CD4-positive, alpha-beta T cell treated with Interleukin-17A for 1 hour (primary cell): Measurements from ENCODE around the gene ATP11B.

Experiments
- DNase-seq: peaks from one replicate; pipeline ENCODE4 v3.0.0-alpha.2; 2020

The ATP11B gene

DNA sequence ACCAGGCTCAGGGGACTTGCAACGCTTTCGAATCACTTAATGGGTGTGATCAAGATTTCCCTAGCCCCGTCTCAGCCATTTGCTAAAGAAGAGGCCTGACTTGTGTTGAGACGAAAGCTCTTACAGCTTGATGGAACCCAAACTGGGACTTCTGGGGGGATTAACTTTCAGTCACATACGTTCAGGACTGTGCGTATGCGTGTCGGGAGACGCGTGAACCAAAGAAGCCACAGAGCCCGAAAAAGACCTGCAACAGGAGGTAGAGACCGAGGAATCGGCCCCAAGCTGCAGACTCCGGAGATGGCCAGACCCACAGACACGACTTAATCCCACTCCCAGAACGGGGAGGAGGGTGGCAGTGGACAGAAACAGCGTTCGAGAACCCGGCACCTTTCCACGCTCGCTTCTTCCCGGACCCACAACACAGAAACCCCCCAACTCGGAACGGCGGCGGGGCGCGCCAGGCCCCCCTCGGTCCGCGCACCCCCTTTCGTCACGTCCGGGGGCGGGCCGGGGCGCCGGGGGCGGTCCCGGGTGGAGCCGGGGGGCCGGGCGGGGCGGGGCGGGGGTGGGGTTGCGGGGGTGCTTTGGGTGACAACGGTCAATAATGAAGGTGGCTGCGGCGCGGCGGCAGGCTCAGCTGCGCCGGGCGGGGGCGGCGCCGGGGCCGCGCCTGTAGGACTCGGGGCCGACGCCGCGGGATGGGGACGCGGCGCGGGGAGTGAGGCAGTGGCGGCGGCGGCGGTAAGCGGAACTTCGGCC is at the start of gene ATP11B:
Gene ATP11B, plus strand, starts transcription at position 604 of the 762 bp plus-strand sequence. CDS start 256 bp downstream, outside the sequence.
- DNase-seq = peak; percentile 84

DNA sequence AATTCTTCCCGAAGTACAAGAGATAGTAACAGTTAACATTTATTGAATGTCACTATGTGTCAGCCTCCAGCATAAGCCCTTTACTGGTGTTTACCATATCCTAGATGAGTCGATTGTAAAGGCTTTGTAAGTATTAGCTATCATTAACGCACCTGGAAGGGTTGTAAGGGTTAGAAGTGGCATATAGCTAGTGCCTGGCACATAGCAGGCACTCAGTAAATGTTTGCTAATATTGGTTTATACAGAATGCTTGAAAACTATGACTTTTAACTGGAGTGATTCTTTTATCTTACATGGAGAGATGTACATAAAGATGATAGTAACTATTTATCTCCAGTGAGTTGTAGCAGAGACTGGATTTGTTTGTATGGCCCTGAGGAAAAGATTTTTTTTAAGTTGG is 46.3 kb upstream of the ATP11B start:
- no peak for DNase-seq

DNA sequence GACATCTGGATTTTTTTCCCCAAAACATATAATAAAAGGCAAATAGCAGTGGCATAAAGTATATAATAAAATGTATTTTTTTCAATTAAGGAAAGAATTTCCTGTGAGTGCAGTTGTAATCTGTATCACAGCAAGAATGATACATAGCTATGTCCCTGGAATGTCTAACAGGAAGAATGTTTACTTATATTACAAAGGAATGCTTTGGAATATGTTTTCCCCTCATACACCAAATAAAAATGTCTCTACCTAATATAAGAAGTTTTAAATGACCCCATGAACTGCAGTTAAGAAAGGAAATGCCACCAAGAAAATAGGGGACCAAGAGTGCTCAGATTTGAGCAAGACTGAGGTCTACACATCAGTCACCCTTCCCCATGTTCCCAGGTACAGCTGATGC is 38.0 kb upstream of the ATP11B start:
- DNase-seq = no peak

DNA sequence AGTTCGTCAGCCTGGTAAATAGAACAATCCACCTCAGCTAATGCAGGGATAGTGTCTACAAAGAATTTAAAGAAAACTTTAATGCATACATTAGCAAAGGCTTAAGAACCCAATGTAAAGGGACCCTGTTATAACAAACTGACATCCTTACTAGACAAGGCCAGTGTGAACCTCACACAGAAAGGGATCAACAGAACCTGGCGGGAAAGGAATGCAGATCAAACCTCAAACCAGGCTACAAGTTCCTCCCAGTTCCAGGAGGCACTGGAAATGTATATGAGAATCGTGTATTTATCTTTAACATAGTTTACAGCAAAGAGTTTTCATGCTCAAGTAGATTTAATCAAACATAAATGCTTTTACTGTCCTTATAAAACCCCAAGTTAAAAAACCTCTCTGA is 37.6 kb upstream of the ATP11B start:
- DNase-seq = no peak

DNA sequence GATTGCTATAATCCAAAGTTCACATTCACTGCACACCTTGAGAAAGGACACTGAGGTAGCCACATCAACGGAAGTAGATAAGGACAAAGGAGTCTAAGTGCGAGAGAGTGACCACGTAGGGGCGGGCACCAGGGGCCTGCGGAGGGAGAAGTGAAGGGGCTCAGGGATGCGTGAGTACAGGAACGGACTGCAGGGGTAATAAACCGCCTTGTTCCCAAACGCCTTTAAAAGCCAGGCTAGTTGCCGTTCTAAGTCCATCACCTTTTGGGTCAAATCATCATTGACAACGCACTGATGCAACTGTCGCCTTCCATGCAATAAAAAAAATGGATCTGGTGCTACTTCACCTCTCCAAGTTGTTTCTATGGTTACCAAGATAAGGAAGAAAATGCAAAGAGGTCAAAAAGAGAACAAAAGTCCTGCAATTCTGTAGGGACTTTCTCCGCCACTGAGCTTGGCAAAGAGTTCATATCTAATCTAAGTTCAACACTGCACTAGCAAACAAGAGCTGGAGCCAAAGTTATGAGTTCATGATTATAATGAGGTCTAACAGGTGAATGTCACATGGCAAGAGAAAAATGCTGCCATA is 32.6 kb upstream of the ATP11B start:
- DNase-seq = no peak

DNA sequence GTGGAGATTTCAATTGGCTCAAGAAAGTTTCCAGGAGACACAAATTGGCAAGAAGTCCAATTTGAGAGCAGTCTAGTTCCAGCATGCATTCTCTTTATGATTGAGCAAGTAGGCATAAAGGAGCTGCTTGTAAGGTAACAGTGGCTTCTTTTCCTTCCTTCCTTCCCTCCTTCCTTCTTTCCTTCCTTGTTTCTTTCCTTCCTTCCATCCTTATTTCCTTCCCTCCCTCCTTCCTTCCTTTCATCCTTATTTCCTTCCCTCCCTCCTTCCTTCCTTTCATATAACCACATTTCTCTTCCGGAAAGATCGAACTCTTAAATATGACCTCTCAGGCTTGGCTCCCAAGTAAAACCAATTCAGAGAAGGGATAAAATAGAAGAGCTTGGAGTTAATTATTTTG is 29.4 kb upstream of the ATP11B start:
- no peak for DNase-seq

DNA sequence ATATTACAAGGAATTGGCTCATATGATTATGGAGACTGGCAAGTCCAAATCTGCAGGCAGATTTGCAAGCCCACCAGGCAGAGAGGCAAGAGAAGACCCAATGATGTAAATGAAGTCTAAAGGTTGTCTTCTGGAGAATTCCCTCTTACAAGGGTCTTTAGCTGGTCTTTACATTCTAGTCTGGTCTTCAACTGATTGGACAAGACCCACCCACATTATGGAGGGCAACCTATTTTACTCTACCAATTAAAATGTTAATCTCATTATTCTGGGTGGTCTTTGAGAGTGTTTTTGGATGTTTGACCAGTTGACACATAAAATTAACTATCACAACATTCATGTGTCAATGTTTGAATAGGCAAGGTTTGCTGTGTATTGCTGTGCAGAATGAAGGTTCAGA is 28.0 kb upstream of the ATP11B start:
- no peak for DNase-seq

DNA sequence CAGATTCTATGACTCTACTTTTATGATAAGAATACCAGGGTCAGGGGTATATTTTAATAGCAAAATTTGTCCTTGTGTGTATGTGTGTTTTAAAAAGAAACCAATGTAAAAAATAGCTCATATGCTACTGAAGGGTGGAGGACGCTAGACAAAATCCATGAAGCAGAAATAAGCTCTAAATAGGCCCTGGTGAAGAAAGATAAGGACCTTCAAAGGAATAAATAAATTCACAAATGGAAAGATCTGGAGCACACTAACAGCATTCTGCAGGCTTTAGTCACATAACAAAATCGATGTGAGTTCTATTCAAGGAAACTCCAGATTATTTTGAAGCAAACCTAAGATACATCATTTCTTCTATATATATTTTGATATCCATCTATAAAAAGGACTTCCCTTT is 27.2 kb upstream of the ATP11B start:
- no peak for DNase-seq

DNA sequence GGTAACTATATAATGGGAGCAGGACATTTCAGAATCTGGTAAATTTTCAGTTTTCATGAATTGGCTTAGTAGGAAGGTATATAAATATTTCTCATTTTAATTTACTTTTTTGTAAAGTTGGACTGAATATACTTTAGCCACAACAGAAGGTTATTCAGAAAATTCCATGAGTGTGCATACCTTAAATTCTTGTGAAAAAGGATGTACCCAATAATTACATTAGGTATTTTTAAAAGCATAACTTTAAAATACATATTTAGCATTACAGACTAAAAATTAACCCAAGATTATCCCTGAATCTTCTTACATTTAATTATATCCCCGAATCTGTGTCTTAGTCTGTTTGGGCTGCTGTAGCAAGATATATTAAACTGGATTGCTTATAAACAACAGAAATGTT is 24.9 kb upstream of the ATP11B start:
- no peak for DNase-seq

DNA sequence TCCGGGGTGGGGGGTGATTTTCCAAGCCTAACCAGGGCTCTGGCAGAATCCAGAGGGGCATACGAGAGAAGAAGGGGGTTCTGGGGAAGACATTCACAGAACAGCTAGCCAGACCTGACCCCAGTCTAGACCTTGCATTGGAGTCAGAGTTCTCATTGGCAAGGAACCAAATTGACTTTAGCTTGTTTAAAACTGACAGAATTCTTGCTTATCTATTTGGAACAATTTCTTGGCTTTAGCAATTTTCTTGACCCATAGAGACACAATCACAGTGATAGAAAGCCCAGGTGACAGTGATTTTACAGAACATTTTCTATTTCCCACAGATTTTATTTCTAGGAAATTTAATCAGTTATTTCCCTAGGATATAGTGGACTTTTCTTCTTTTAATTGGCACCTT is 23.6 kb upstream of the ATP11B start:
- no peak for DNase-seq

DNA sequence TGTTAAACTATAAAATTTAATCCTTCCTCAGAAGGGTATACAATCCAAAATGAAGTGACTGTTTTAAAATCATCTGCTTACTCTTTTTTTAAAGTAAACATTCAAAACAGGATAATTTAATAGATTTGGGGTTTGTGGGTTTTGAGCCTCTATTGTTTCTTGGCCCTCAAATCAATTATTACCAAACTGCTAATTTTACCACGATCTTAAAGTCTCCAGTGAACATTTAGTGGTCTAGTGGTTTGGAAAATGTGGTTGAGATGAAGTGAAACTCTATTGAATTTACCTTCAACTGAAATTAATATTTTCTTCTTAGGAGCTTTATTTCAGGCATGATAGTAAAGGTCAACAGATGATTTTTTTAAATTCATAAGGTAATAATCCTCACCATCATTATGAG is 11.2 kb upstream of the ATP11B start:
- DNase-seq = no peak

DNA sequence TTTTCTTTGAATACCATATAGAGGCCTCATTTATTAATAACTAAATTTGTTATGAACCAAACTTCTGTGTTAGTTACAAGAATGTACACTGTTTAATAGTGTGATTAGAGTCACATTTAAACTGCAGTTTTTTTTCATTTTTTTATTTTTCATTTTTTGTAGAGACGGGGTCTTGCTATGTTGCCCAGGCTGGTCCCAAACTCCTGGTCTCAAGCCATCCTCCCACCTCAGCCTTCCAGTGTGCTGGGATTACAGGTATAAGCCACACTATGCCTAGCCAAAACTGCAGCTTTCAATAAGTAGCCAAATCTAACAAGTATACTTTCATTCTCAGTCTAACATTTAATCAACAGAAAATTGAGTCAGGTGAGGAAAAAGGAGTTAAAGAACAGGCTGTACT is 10.2 kb upstream of the ATP11B start:
- DNase-seq = no peak

DNA sequence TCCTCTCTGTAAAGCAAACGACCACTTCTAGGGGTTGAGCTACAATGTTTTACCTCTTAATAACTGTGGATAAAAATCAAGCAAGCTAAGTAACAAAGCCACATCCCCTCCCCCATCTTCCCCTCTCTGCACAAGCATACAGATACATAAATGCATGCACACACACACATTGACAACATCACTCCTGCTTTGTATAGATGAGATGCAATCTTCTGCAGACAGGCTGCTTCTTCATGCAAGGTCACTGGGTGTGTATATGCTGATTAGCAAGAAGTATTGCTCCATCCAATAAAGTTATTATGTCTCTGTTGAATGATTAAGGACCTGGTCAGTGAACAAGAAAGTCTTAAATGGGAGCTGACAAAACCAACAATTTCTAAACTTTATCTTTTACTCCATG is 8.8 kb upstream of the ATP11B start:
- DNase-seq = no peak

DNA sequence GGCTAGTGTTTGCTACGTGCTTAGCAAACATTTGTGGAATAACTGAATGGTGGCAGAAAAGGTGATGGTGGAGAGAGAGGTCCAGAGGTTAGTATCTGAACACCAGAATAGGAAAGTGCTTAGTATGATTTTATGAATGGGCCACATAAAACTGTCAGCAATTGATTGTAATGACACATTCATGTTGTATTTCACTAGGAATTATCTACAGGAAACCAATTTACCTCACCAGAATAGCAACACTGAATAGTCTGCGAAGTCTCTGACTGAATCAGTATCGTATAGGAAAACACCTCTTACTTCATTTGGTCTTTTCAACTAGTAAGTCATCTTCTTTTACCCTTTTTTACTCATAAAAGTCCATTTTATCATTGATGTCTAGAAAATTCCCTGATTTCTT is 8.2 kb upstream of the ATP11B start:
- no peak for DNase-seq

DNA sequence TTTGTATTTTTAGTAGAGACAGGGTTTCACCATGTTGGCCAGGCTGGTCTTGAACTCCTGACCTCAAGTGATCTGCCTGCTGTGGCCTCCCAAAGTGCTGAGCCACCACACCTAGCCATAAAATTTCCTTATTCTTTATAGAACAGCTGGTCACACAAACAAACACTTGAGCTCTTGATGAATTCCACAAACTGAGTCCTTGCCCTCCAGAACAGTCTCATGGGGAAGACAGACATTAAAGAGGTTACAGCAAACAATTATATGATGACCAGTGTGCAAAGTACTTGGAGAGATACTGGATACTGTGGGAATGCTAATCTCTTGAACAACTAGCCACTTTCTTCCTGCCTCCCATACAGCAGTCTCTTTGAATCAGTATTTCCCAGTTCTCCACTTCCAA is 7.5 kb upstream of the ATP11B start:
- DNase-seq = no peak

DNA sequence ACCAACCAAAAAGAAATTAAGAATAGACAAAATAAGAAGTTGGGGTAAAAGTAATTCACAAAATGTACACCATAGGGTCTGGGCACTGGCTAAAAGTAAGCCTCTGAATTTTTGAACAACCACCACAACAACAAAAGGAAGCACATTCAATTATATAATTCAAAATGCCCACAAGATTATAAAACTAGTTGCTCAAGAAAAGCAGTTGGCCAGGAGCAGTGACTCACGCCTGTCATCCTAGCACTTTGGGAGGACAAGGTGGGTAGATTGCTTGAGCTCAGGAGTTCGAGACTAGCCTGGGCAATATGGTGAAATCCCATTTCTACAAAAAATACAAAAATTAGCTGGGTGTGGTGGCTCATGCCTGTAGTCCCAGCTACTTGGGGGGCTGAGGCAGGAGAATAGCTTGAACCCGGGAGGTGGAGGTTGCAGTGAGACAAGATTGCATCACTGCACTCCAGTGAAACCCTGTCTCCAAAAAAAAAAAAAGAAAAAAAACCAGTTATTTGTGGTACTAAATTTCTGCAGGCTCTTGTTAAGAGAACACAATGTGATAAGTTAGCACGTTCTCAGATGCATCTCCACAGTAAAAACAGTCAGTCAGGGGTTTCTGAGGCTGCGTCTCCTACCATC is 6.6 kb upstream of the ATP11B start:
- DNase-seq = no peak

DNA sequence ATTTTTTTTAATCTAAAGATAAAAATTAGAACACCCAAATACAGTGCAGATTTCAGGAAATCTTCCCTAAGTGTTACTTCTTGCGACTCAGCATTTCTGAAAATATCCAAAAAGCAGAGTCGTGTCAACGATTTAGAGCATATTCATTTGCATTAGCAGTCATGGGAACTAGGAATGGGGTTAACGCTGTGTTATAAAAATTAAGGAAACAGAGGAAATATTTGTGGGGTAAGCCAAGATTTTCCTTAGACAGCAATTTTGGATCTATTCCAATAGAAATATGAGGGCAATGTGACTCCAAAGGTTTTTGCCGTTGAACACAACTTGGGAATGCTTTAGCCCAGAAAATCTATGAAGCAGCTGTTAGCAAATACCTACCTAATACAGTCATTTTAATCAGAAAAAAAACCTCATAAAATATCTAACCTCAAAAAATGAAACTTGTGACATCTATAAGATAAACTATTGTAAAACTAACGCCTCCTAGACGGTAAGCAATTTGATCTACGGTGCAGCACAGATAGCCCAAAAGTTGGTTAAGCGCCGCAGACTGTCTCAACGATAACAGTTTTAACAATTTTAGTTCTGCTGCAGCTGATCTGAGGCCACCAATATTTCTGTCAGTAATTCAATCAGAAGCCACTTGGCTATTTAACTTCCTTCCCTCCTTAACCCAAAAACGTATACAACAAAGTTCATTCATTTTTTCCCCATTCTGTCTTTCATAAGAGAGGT is 5.8 kb upstream of the ATP11B start:
- DNase-seq = no peak

DNA sequence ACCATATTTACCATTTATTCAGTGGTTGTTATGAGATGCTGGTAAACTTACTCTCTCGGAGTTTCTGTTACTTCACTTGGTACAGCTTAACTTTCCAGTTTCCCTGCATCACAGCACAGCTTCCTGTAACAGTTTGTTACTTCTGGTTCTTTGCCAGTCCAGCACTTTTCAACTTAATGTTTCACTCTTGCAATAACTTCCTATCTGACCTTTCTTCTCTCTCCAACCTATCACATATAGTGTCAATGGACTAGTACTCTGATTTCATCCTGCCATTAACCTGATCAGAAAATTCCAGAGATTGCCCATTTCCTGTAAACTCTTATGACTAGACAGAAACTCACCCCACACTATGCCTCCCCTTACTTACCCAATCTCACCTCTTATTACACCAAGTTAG is 3.9 kb upstream of the ATP11B start:
- no peak for DNase-seq

DNA sequence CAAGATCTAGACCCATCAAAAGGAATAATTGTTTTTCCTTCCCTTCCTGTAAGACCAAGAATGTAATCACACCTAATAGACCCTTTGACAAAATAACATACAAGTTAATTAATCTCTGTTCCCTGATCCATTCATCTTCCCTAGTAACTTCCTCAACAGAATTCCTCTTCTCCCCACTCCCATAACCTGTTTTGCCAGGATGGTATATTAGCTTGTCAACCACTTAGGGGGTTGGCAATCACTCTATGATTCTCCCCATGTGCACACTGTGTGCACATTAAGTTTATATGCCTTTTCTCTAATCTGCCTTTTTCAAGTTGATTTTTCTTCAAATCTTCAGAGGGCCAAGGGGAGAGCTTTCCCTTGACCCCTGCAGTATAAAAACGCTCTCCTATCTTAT is 2.7 kb upstream of the ATP11B start:
- DNase-seq = no peak

DNA sequence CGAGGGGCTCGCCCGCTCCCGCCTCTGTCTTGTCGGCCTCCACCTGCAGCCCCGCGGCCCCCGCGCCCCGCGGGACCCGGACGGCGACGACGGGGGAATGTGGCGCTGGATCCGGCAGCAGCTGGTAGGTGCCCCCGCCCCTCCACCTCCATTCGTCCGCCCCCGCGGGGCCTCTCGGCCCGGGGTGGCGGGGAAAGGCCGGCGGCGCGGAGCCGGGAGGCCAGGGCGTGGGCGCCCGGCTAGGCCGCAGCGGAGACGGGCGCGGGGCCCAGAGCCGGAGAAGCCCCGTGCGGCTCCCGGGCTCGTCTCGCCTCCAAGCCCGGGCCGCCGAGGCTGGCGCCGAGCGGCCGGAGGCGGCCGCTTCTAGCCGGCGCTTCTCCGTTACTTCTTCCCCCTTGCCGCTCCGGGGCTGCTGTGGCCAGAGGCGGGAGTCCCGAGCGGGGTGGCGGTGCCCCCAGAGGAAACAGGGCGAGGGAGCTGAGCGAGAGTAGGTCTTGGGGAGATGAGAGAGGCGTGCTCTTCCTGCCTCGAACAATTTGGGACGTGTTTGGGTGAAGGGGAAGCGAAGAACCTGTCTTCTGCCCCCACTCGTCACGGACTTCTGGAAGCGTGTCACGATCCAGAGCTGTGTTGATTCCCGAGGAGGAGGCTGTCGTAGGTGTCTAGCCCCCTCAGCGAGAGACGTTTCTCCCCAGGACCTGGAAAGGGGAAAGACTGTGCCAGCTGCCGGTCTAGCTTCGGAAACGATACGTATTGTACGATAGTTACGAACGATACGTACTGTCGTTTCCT is 555 bp downstream of the ATP11B start:
- peak; percentile 53 for DNase-seq

DNA sequence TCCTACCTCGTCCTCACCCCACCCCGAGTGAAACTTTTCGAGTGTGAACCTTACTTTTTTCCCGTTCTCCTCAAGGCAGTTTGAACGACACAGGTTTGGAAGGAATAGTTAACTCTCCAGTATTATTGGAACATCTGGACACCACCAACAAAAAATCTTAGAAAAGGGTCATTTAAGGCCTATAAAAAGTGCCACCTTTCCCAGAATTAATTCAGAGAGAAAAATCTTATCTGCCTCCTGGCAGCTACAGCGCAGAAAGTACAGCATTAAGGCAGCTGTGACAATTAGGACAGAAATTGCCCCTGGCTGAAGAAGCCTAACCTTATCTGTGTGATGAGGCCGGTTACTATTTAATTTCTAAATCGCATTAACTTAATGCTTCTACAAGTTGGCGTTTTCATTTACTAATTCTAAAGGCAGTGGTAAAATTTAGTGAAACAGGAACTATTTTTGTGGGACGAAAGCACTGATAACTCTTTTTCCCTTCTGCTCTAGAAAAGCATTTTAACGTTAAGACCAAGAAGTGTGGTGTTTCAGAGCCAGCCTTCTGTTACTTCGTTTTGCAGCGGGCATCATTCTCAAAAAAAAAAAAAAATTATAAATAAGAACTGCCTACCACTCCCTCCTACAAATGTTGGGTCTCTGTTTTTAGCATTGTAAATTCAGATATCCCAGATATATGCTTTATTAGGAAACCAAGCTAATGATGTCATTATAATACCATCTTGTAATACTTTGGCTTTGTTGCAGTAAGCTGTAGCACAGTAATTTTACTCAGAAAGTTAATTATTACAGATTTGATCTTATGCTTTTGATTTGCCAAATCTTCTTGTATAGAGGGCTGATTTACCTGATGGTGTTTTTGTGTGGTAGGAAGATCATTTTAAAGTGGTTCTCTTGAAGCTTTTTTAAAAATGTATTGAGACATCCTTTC is 1.4 kb downstream of the ATP11B start:
- no peak for DNase-seq

DNA sequence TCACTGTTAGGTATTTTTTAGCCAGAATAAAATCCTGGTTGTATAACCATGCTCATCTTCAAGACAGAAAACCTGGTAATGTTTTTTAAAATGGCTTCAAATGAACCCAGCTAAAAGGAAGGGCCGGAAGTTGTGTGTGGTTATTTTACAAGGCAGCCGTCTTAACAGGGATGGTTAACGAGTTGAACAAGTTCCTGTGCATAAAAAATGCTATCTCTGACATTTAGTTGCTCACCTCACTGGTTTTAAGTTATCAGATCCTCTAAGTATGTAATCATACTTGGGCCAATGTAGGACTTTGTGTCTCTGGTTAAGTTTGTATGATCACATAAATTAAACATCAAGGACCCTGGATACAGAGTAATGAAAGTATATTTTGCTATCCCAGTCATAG is 2.1 kb downstream of the ATP11B start:
- DNase-seq = peak; percentile 77
